ENCODE data around the gene NKAIN2.

GRCh38 chr6:124536842-124537191 lies 733.2 kb downstream of the NKAIN2 start:
- no peak for TF ChIP-seq ARNTL (CRISPR knock-in tag; IDR thresholded peaks at IDR 0.05; ENCODE audit: borderline replicate concordance, low read depth)
- no peak for TF ChIP-seq ZNF565 (CRISPR knock-in tag; conservative IDR thresholded peaks at IDR 0.05; ENCODE audit: low read depth)
- TF ChIP-seq RARB (CRISPR knock-in tag; IDR thresholded peaks at IDR 0.05), result no peak
- no peak for TF ChIP-seq ESRRG (CRISPR knock-in tag; IDR thresholded peaks at IDR 0.05)
- TF ChIP-seq BACH2 (CRISPR knock-in tag; IDR thresholded peaks at IDR 0.05; ENCODE audit: borderline replicate concordance), result no peak
- no peak for TF ChIP-seq CSDC2 (CRISPR knock-in tag; IDR thresholded peaks at IDR 0.05)
- TF ChIP-seq TCF4 (CRISPR knock-in tag; IDR thresholded peaks at IDR 0.05; ENCODE audit: borderline replicate concordance), result no peak
